ENCODE results near the gene YWHAE. TPM values are rescaled to one million over a fixed set of nuclear protein-coding genes. Genes with fewer than 3 reads are reported as not detected.

The YWHAE gene
- total RNA-seq, 1 donor = 202 TPM

DNA sequence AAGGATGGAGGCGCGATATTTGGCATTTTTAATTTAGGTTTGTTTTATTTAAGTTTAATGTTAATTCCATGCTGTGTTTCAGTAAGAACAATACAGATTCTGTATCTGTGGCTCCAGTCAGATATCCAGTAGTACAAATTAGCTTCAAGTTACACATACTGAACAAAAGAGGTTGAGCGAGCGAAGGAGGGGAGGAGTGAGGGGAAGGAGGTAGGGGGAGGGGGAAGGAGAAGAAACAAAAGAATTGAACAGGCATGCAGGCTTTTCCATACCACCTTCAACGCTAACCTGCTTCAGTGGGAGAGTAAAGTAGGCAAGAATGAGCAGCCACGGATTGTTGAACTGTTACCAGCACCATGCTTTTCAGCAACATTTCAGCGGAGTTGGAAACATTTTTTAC, 55.5 kb downstream of the YWHAE start:
- Histone ChIP-seq H3K4me3 (ENCODE audit: low read length) (no peak overlapping the region), H3K9me3 (ENCODE audit: low read depth, low read length) (no peaks in the 10 kb centered on the region), H3K27me3 (ENCODE audit: insufficient read depth, low read length) (no peaks in the 10 kb centered on the region), H3K4me1 (ENCODE audit: insufficient read depth, low read length) (no peaks in the 10 kb centered on the region)

- no peaks in the 10 kb centered on the region for H3K9me3 ChIP-seq (ENCODE audit: low read depth, low read length)
- no peak overlapping the region for H3K4me3 ChIP-seq (ENCODE audit: low read length)
- H3K27me3 ChIP-seq (ENCODE audit: insufficient read depth, low read length) = no peaks in the 10 kb centered on the region
- H3K4me1 ChIP-seq (ENCODE audit: insufficient read depth, low read length) = no peaks in the 10 kb centered on the region
These were observed 56.5 kb downstream of the YWHAE start for GRCh38 chr17:1343554-1343953.

DNA sequence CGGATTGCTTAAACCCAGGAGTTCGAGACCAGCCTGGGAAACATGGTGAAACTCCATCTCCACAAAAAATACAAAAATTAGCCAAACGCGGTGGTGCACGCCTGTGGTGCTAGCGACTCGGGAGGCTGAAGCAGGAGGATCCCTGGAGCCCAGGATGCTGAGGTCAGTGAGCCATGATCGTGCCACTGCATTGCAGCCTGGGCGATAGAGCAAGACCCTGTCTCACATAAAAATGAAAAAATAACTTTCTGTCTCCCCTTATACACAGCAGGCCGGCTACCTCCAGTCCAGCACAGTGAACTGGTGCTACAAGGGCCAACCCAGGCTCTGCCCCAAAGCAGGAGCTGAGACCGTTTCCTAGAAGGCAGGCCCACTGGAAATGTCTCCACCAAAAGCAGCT, 59.7 kb downstream of the YWHAE start:
- Histone ChIP-seq H3K27me3 (ENCODE audit: insufficient read depth, low read length) (no peaks in the 10 kb centered on the region), H3K4me3 (ENCODE audit: low read length) (no peak overlapping the region), H3K9me3 (ENCODE audit: low read depth, low read length) (no peaks in the 10 kb centered on the region), H3K4me1 (ENCODE audit: insufficient read depth, low read length) (no peaks in the 10 kb centered on the region)

GRCh38 chr17:1331708-1332107, 68.3 kb downstream of the YWHAE start:
- no peaks in the 10 kb centered on the region for H3K27me3 ChIP-seq (ENCODE audit: insufficient read depth, low read length)
- H3K4me1 ChIP-seq (ENCODE audit: insufficient read depth, low read length) = peaks cover 10% of the 10 kb centered on the region
- H3K4me3 ChIP-seq (ENCODE audit: low read length) = no peak overlapping the region
- H3K9me3 ChIP-seq (ENCODE audit: low read depth, low read length) = no peaks in the 10 kb centered on the region

GRCh38 chr17:1329745-1330343, 70.2 kb downstream of the YWHAE start:
- peaks cover 10% of the 10 kb centered on the region for H3K4me1 ChIP-seq (ENCODE audit: insufficient read depth, low read length)
- H3K4me3 ChIP-seq (ENCODE audit: low read length) = no peak overlapping the region
- H3K27me3 ChIP-seq (ENCODE audit: insufficient read depth, low read length) = no peaks in the 10 kb centered on the region
- H3K9me3 ChIP-seq (ENCODE audit: low read depth, low read length) = no peaks in the 10 kb centered on the region

DNA sequence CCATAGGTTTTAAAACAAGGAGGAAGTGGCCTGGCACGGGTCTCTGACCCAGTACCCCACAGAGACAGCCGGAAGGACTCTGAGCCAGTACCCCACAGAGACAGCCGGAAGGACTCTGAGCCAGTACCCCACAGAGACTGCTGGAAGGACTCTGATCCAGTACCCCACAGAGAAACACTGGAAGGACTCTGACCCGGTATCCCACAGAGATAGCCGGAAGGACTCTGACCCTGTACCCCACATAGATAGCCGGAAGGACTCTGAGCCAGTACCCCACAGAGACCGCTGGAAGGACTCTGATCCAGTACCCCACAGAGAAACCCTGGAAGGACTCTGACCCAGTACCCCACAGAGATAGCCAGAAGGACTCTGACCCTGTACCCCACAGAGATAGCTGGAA, 71.6 kb downstream of the YWHAE start:
- Histone ChIP-seq H3K9me3 (ENCODE audit: low read depth, low read length) (no peaks in the 10 kb centered on the region), H3K4me3 (ENCODE audit: low read length) (no peak overlapping the region), H3K27me3 (ENCODE audit: insufficient read depth, low read length) (no peaks in the 10 kb centered on the region), H3K4me1 (ENCODE audit: insufficient read depth, low read length) (peaks cover 10% of the 10 kb centered on the region)

- H3K9me3 ChIP-seq (ENCODE audit: low read depth, low read length) = no peaks in the 10 kb centered on the region
- H3K4me3 ChIP-seq (ENCODE audit: low read length) = no peak overlapping the region
- no peaks in the 10 kb centered on the region for H3K4me1 ChIP-seq (ENCODE audit: insufficient read depth, low read length)
- H3K27me3 ChIP-seq (ENCODE audit: insufficient read depth, low read length) = no peaks in the 10 kb centered on the region
These were observed 74.3 kb downstream of the YWHAE start for GRCh38 chr17:1325766-1326165.

- no peak overlapping the region for H3K4me3 ChIP-seq (ENCODE audit: low read length)
- no peaks in the 10 kb centered on the region for H3K9me3 ChIP-seq (ENCODE audit: low read depth, low read length)
- H3K27me3 ChIP-seq (ENCODE audit: insufficient read depth, low read length) = no peaks in the 10 kb centered on the region
- H3K4me1 ChIP-seq (ENCODE audit: insufficient read depth, low read length) = no peaks in the 10 kb centered on the region
These were observed 75.7 kb downstream of the YWHAE start for GRCh38 chr17:1324201-1324771.

DNA sequence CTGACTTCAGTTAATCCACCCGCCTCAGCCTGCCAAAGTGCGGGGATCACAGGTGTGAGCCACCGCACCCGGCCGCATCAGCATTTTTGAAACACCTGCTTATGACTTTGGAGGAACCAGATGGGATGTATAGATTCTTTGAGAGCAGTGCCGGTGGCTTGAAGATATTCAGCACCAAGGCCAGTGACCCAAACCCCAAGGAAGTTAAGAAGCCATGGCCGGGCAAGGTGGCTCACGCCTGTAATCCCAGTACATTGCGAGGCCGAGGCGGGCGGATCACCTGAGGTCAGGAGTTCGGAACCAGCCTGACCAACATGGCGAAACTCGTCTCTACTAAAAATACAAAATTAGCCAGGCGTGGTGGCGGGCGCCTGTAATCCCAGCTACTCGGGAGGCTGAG, 76.7 kb downstream of the YWHAE start:
- no peaks in the 10 kb centered on the region for H3K9me3 ChIP-seq (ENCODE audit: low read depth, low read length)
- no peaks in the 10 kb centered on the region for H3K27me3 ChIP-seq (ENCODE audit: insufficient read depth, low read length)
- no peak overlapping the region for H3K4me3 ChIP-seq (ENCODE audit: low read length)
- H3K4me1 ChIP-seq (ENCODE audit: insufficient read depth, low read length) = no peaks in the 10 kb centered on the region

- no peak overlapping the region for H3K4me3 ChIP-seq (ENCODE audit: low read length)
- no peaks in the 10 kb centered on the region for H3K27me3 ChIP-seq (ENCODE audit: insufficient read depth, low read length)
- no peaks in the 10 kb centered on the region for H3K9me3 ChIP-seq (ENCODE audit: low read depth, low read length)
- H3K4me1 ChIP-seq (ENCODE audit: insufficient read depth, low read length) = no peaks in the 10 kb centered on the region
These were observed 77.5 kb downstream of the YWHAE start for GRCh38 chr17:1322480-1322879.

- Histone ChIP-seq H3K4me1 (ENCODE audit: insufficient read depth, low read length) (no peaks in the 10 kb centered on the region), H3K27me3 (ENCODE audit: insufficient read depth, low read length) (no peaks in the 10 kb centered on the region), H3K9me3 (ENCODE audit: low read depth, low read length) (no peaks in the 10 kb centered on the region), H3K4me3 (ENCODE audit: low read length) (no peak overlapping the region)
These were observed 78.0 kb downstream of the YWHAE start for GRCh38 chr17:1322014-1322428.

DNA sequence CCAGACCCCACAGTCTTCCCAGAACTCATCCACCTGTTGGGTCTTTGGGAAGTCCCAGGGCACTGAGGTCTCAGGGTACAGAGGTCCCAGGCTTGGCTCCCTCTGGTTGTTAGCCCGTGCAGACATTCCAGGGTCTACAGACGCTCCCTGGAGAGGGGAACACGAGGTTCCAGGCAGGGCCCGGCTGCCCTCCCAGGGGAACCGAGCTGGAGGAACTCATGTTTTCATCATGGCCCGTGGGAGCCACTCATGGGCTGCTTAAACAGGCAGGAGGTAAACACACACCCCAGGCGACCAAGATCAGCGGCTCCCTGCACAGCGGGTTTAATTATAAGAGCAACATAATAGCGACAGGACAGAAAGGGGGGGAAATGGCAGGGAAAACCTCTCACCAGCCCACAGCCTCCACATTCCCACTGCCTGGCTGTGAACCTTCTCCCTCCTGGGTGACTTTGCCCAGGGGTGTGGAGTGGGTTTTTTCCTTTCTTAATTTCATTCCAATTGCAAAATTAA, 84.1 kb downstream of the YWHAE start:
- no peaks in the 10 kb centered on the region for H3K27me3 ChIP-seq (ENCODE audit: insufficient read depth, low read length)
- H3K9me3 ChIP-seq (ENCODE audit: low read depth, low read length) = no peaks in the 10 kb centered on the region
- no peaks in the 10 kb centered on the region for H3K4me1 ChIP-seq (ENCODE audit: insufficient read depth, low read length)
- no peak overlapping the region for H3K4me3 ChIP-seq (ENCODE audit: low read length)

GRCh38 chr17:1315409-1315808, 84.6 kb downstream of the YWHAE start:
- Histone ChIP-seq H3K4me3 (ENCODE audit: low read length) (no peak overlapping the region), H3K4me1 (ENCODE audit: insufficient read depth, low read length) (no peaks in the 10 kb centered on the region), H3K27me3 (ENCODE audit: insufficient read depth, low read length) (no peaks in the 10 kb centered on the region), H3K9me3 (ENCODE audit: low read depth, low read length) (no peaks in the 10 kb centered on the region)

DNA sequence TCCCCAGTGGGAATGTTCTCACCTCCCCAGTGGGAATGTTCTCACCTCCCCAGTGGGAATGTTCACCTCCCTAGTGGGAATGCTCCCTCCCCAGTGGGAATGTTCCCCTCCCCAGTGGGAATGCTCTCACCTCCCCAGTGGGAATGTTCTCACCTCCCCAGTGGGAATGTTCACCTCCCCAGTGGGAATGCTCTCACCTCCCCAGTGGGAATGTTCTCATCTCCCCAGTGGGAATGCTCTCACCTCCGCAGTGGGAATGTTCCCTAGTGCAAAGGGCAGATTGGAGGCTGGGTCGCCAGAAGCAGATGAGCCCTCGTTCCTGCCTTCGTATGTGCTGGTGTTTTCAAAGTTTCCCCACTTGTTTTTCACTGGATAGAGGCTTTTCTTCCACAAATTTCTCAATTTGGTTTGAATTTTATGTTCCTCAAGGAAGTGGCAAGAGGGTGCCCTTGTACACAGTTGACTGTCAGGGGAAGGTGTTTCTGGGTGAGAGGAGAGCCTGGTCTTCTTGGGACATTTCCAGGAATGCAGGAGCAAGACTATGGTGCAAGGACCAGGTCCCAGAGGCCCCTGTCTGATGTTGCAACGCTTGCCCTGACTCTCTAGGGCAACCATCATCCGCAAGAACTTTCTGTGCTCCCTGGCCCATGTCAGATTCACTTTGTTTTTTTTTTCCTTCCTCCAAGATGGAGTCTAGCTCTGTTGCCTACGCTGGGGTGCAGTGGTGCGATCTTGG, 86.6 kb downstream of the YWHAE start:
- Histone ChIP-seq H3K4me3 (ENCODE audit: low read length) (no peak overlapping the region), H3K9me3 (ENCODE audit: low read depth, low read length) (no peaks in the 10 kb centered on the region), H3K27me3 (ENCODE audit: insufficient read depth, low read length) (no peaks in the 10 kb centered on the region), H3K4me1 (ENCODE audit: insufficient read depth, low read length) (no peaks in the 10 kb centered on the region)

- Histone ChIP-seq H3K4me1 (ENCODE audit: insufficient read depth, low read length) (no peaks in the 10 kb centered on the region), H3K9me3 (ENCODE audit: low read depth, low read length) (no peaks in the 10 kb centered on the region), H3K27me3 (ENCODE audit: insufficient read depth, low read length) (no peaks in the 10 kb centered on the region), H3K4me3 (ENCODE audit: low read length) (no peak overlapping the region)
These were observed 87.7 kb downstream of the YWHAE start for GRCh38 chr17:1312261-1312870.
